HepG2 (cell line): Measurements from ENCODE around the gene GSTM2. TPM values are rescaled to one million over a fixed set of nuclear protein-coding genes. Genes with fewer than 3 reads are reported as not detected.

Source experiments
- ATAC-seq: fragments of 200-7000 bp; cut with Tn5 transposase; 3 replicates; pipeline ENCODE4 v1.9.1; 2020; ENCODE audit warnings: mild to moderate bottlenecking, moderate library complexity
- BruUV-seq: library from RNA; stranded (reverse); fragments of 400-500 nt; replicated peaks from 2 replicates; lab custom pipeline; 2021; lab: Mats Ljungman, UMichigan
- CTCF ChIA-PET: fragments of 300-600 bp; formaldehyde crosslinking; extraction: SDS; loops from one replicate; lab custom pipeline; 2021; ENCODE audit warnings: low total read pairs, inconsistent platforms, low intra/inter-chr PET ratio; lab: Yijun Ruan, JAX
- POLR2A ChIA-PET: fragments of 350-600 bp; sonication (Branson Sonifier 250); formaldehyde crosslinking; loops from one replicate; lab custom pipeline; 2020; ENCODE audit warnings: antibody characterized with exemption, inconsistent platforms; lab: Yijun Ruan, JAX
- DNase-seq: peaks from one replicate; pipeline ENCODE4 v3.0.0-alpha.2; 2015; ENCODE audit warnings: low spot score
- FAIRE-seq: peaks from 3 replicates; lab custom pipeline; 2011; peaks lifted over from hg19 to GRCh38; lab: Jason Lieb, UNC
- H2AFZ ChIP-seq: one replicate; pipeline ENCODE4 v1.6.1; 2011; ENCODE audit warnings: low read length, inconsistent platforms
- H3K27ac ChIP-seq: fragments of 300-600 bp; 3 replicates; pipeline ENCODE4 v1.8.0; 2011; ENCODE audit warnings: mixed run types, mild to moderate bottlenecking, mixed read lengths, low read length, inconsistent platforms; ENCODE audit not compliant: insufficient read depth; ENCODE audit errors: extremely low read length
- H3K27me3 ChIP-seq, 2 experiments: fragments of 200-600 bp in 1 of 2; 2 replicates in 1 of 2; 3 replicates in 1 of 2; pipeline versions ENCODE4 v1.6.0 to v1.8.0; 2011; ENCODE audit warnings: low read length in 2 of 2, mild to moderate bottlenecking in 2 of 2, moderate library complexity in 2 of 2, inconsistent platforms in 1 of 2; ENCODE audit not compliant: insufficient read depth in 2 of 2, control insufficient read depth in 1 of 2
- H3K36me3 ChIP-seq, 2 experiments: fragments of 200-600 bp in 1 of 2; replicated peaks in 1 of 2; 2 replicates in 1 of 2; 3 replicates in 1 of 2; pipeline versions ENCODE4 v1.5.1 to v1.8.0; 2011; ENCODE audit warnings: low read length in 2 of 2, inconsistent platforms in 1 of 2; ENCODE audit not compliant: insufficient read depth in 2 of 2, control insufficient read depth in 1 of 2
- H3K4me1 ChIP-seq: 2 replicates; pipeline ENCODE4 v1.5.1; 2012; ENCODE audit warnings: low read length, inconsistent platforms; ENCODE audit not compliant: insufficient read depth
- H3K4me2 ChIP-seq: 2 replicates; pipeline ENCODE4 v1.6.0; 2011; ENCODE audit warnings: low read depth, low read length, inconsistent platforms
- H3K4me3 ChIP-seq, 3 experiments: fragments of 200-600 bp in 1 of 3; sonication (generic), shearing (Covaris generic) in 1 of 3; replicated peaks in 1 of 3; 2 replicates each; pipeline ENCODE4 v1.5.1; 2011 to 2016; ENCODE audit warnings: low read length in 3 of 3, inconsistent platforms in 2 of 3, low read depth in 2 of 3, mild to moderate bottlenecking in 2 of 3, control low read depth in 1 of 3, mixed read lengths in 1 of 3; ENCODE audit not compliant: insufficient read depth in 1 of 3
- H3K79me2 ChIP-seq: one replicate; pipeline ENCODE4 v1.6.1; 2011; ENCODE audit warnings: low read length, inconsistent platforms; ENCODE audit not compliant: insufficient read depth
- H3K9ac ChIP-seq: 2 replicates; pipeline ENCODE4 v1.6.0; 2011; ENCODE audit warnings: mild to moderate bottlenecking, low read depth, low read length, inconsistent platforms; ENCODE audit not compliant: insufficient read depth
- H3K9me3 ChIP-seq: 2 replicates; pipeline ENCODE4 v1.5.1; 2012; ENCODE audit warnings: mild to moderate bottlenecking, low read length
- H4K20me1 ChIP-seq: 2 replicates; pipeline ENCODE4 v1.6.0; 2011; ENCODE audit warnings: inconsistent platforms, mild to moderate bottlenecking, low read length, moderate library complexity; ENCODE audit not compliant: insufficient read depth
- AGO1 ChIP-seq: fragments of 200-400 bp; formaldehyde crosslinking; IDR thresholded peaks from 2 replicates; pipeline ENCODE4 v1.6.1; 2017; ENCODE audit warnings: mild to moderate bottlenecking, low read depth, low read length, moderate library complexity; ENCODE audit not compliant: poor library complexity, severe bottlenecking
- BORCS8-MEF2B ChIP-seq: sonication (generic); formaldehyde crosslinking; IDR thresholded peaks from 2 replicates; pipeline ENCODE4 v1.8.0; 2022; ENCODE audit warnings: mild to moderate bottlenecking, missing genetic modification reagents
- KLF13 ChIP-seq: sonication (generic); formaldehyde crosslinking; IDR thresholded peaks from 2 replicates; pipeline ENCODE4 v1.4.0; 2020; ENCODE audit warnings: mild to moderate bottlenecking, missing genetic modification reagents
- MAFF ChIP-seq: IDR thresholded peaks from 2 replicates; pipeline ENCODE4 v1.6.1; 2011; ENCODE audit warnings: low read depth, low read length, improper control_type of control experiment
- MED1 ChIP-seq: sonication (generic); formaldehyde crosslinking; IDR thresholded peaks from 2 replicates; pipeline ENCODE4 v1.4.0; 2020; ENCODE audit warnings: missing genetic modification reagents
- RAD51 ChIP-seq: fragments of 450-650 bp; IDR thresholded peaks from 2 replicates; pipeline ENCODE4 v1.6.1; 2016; ENCODE audit warnings: borderline replicate concordance
- SETDB1 ChIP-seq: sonication (generic); formaldehyde crosslinking; IDR thresholded peaks from 2 replicates; pipeline ENCODE4 v1.5.1; 2020; ENCODE audit warnings: missing genetic modification reagents, mild to moderate bottlenecking, borderline replicate concordance
- TBP ChIP-seq: sonication (generic); formaldehyde crosslinking; IDR thresholded peaks from 2 replicates; pipeline ENCODE4 v1.5.0; 2020; ENCODE audit warnings: missing genetic modification reagents
- TFAP4 ChIP-seq: sonication (generic); IDR thresholded peaks from 2 replicates; pipeline ENCODE4 v1.6.1; 2016; ENCODE audit warnings: low read depth, borderline replicate concordance
- ZFP36L1 ChIP-seq: sonication (generic); formaldehyde crosslinking; IDR thresholded peaks from 2 replicates; pipeline ENCODE4 v1.8.0; 2022; ENCODE audit warnings: mild to moderate bottlenecking, missing genetic modification reagents, moderate library complexity
- ZNF12 ChIP-seq: sonication (generic); formaldehyde crosslinking; IDR thresholded peaks from 2 replicates; pipeline ENCODE4 v1.5.0; 2020; ENCODE audit warnings: missing genetic modification reagents
- ZNF256 ChIP-seq: sonication (generic); formaldehyde crosslinking; conservative IDR thresholded peaks from 2 replicates; pipeline ENCODE4 v1.4.0; 2020; ENCODE audit warnings: missing genetic modification reagents
- ZNF558 ChIP-seq: sonication (generic); formaldehyde crosslinking; IDR thresholded peaks from 2 replicates; pipeline ENCODE4 v1.9.0; 2022; ENCODE audit warnings: mild to moderate bottlenecking, missing genetic modification reagents, borderline replicate concordance
- ZNF746 ChIP-seq: sonication (generic); formaldehyde crosslinking; IDR thresholded peaks from 2 replicates; pipeline ENCODE4 v1.8.0; 2022; ENCODE audit warnings: mild to moderate bottlenecking, missing genetic modification reagents
- ZNF782 ChIP-seq: sonication (generic); formaldehyde crosslinking; IDR thresholded peaks from 2 replicates; pipeline ENCODE4 v1.4.0; 2020; ENCODE audit warnings: missing genetic modification reagents, mild to moderate bottlenecking, borderline replicate concordance
- WGBS: methylation state at CpG from one replicate; pipeline ENCODE4 v1.1.6; 2017; ENCODE audit warnings: low lambda C conversion rate; 5-methylcytosine and 5-hydroxymethylcytosine counted together
- in situ Hi-C: cut with HindIII; loops from 2 replicates; pipeline ENCODE4 v1.10.0; 2017; ENCODE audit warnings: low pct_unique_long_range_greater_than_20kb; ENCODE audit not compliant: extremely low pct_ligation_motif_present
- intact Hi-C: fragments of 100-400 bp; cut with micrococcal nuclease; formaldehyde crosslinking; loops from one replicate; pipeline ENCODE4 v1.10.0; 2022; ENCODE audit not compliant: unreplicated experiment
- polyA plus RNA-seq, 8 experiments: library from polyadenylated mRNA; depleted of rRNA in 3 of 8; stranded (reverse) in 7 of 8; unstranded in 1 of 8; fragments of >200 nt; fragmentation: Illumina TruSeq in 4 of 8; extraction: Trizol in 4 of 8; gene quantifications; 2 replicates each; pipeline versions ENCODE4 v1.2.1 to v1.2.3, GENCODE V29; 2011 to 2016; ENCODE audit warnings: low read depth in 4 of 8, missing spikeins in 1 of 8, mixed read lengths in 1 of 8; ENCODE audit not compliant: insufficient read depth in 1 of 8
- total RNA-seq, 5 experiments: library from RNA; depleted of rRNA; stranded (reverse); fragments of >200 nt; fragmentation: Illumina TruSeq; extraction: Trizol; gene quantifications; 2 replicates each; pipeline ENCODE4 v1.2.3, GENCODE V29; 2016; ENCODE audit warnings: low read depth in 1 of 5

Gene GSTM2
- total and polyA plus RNA-seq, 2 of the 13 experiments (the other 11 are each of a cell fraction or from before 2014, with no cell fraction given) = 7.0 to 15.0 TPM

GRCh38 chr1:109639063-109639840, 28.6 kb upstream of the GSTM2 start:
- ATAC-seq (no peak), DNase-seq (no peak), FAIRE-seq (no peak)
- intact Hi-C loops = loop anchor here (2.0 kb wide), 1 partner anchor 96 kb away; no protein-coding TSS in a partner anchor
- POLR2A ChIA-PET = interaction anchor here (1.2 to 3.8 kb wide), 6 partner anchors 11 to 135 kb away, joined by 3 to 23 read pairs (median 4); partner anchors contain the start of genes EPS8L3 and GNAI3
- H3K9ac ChIP-seq = no peak overlapping the region
- H3K79me2 ChIP-seq = no peaks in the 10 kb centered on the region
- WGBS = 32% methylated on average over 6 of the region's 9 CpGs
- H4K20me1 ChIP-seq = no peaks in the 10 kb centered on the region
- no peaks in the 10 kb centered on the region for H3K36me3 ChIP-seq
- no peak overlapping the region for H3K4me3 ChIP-seq
- in situ Hi-C loops = no loop called here
- H3K9me3 ChIP-seq = no peaks in the 10 kb centered on the region
- CTCF ChIA-PET = interaction anchor here (1.2 to 2.6 kb wide), 2 partner anchors 93 to 134 kb away, joined by 7 to 13 read pairs; no protein-coding TSS in a partner anchor
- H2AFZ ChIP-seq = no peak overlapping the region
- H3K27me3 ChIP-seq = 0 out of 5 replicates have a peak, but pooled peaks cover 0 to 3% of the 10 kb centered on the region in 2 experiments
- H3K4me2 ChIP-seq = no peak overlapping the region
- no peak overlapping the region for H3K27ac ChIP-seq
- TF ChIP-seq TFAP4 (no peak), ZNF558 (no peak), KLF13 (CRISPR knock-in tag) (no peak), MAFF (no peak), BORCS8-MEF2B (no peak), ZNF746 (no peak), TBP (CRISPR knock-in tag) (no peak), ZNF782 (CRISPR knock-in tag) (no peak), ZNF12 (CRISPR knock-in tag) (no peak), RAD51 (no peak), ZFP36L1 (no peak), MED1 (CRISPR knock-in tag) (no peak), SETDB1 (CRISPR knock-in tag) (no peak), ZNF256 (no peak), AGO1 (no peak)
- TF ChIP-seq, all 625 proteins: peak for 0
- H3K4me1 ChIP-seq = peaks cover 33% of the 10 kb centered on the region
- BruUV-seq = no TSS peak
